Lower lobe of right lung (tissue), 2 donors: ENCODE results near the gene CTNNA3. TPM values are rescaled to one million over a fixed set of nuclear protein-coding genes. Genes with fewer than 3 reads are reported as not detected.

Experiments
- ATAC-seq, 2 donors: fragments of 200-7000 bp; cut with Tn5 transposase; one replicate each; pipeline ENCODE4 v1.9.1; 2020 to 2022; ENCODE audit warnings: mild to moderate bottlenecking in 2 of 2, moderate library complexity in 2 of 2
- DNase-seq: peaks from one replicate; pipeline ENCODE4 v3.0.0-alpha.2; 2020
- H3K27ac ChIP-seq: fragments of 200-600 bp; one replicate; pipeline ENCODE4 v1.8.0; 2022
- H3K27me3 ChIP-seq: fragments of 200-600 bp; one replicate; pipeline ENCODE4 v1.8.0; 2022; ENCODE audit warnings: low read depth
- H3K36me3 ChIP-seq: fragments of 200-600 bp; one replicate; pipeline ENCODE4 v1.8.0; 2022; ENCODE audit warnings: mild to moderate bottlenecking
- H3K4me1 ChIP-seq: fragments of 200-600 bp; one replicate; pipeline ENCODE4 v1.8.0; 2022
- H3K4me3 ChIP-seq: fragments of 200-600 bp; one replicate; pipeline ENCODE4 v1.8.0; 2022; ENCODE audit warnings: mild to moderate bottlenecking
- H3K9me3 ChIP-seq: fragments of 200-600 bp; one replicate; pipeline ENCODE4 v1.8.0; 2022
- intact Hi-C: fragments of 100-400 bp; cut with DNase I; formaldehyde crosslinking; loops from one replicate; pipeline ENCODE4 v1.11.0; 2022
- total RNA-seq: library from RNA; stranded (reverse); fragmentation: NEBNext Ultra II Directional; extraction: Animal tissue kit (Norgen Biotek cat#: 25700); gene quantifications from one replicate; pipeline ENCODE4 v1.2.1, GENCODE V29; 2021
- TF ChIP-seq, protein P1 (sequence below): fragments of 200-600 bp; IDR thresholded peaks from one replicate; pipeline ENCODE4 v1.8.0; 2022; ENCODE audit warnings: antibody characterized with exemption, mild to moderate bottlenecking
- donor health status: DM: no; HTN: yes; CAD: no; lungs with severe emphysema.

The CTNNA3 gene
- total RNA-seq, 1 donor from 2014 or later = not detected

DNA sequence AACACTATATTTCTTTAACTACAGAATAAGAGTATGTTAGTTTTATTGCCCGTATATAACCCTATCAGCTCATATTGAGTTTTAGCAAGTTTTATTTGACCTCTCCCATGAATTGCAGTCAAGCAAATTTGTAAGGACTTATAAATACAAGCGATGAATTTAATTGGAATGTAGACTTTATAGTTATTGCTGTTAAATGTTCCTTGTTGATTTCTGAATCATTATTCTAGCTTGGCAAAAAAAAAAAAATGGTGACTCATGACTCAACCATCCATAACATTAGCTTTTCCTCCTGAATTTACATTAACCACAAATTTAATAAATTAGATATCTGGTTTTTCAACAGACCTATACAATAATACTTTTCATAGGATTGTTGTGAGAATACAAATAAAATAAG lies 1104.1 kb downstream of the CTNNA3 start:
- Histone ChIP-seq H3K27ac (no peak overlapping the region), H3K36me3 (no peaks in the 10 kb centered on the region), H3K4me1 (no peaks in the 10 kb centered on the region), H3K4me3 (no peak overlapping the region), H3K9me3 (no peaks in the 10 kb centered on the region), H3K27me3 (no peaks in the 10 kb centered on the region)
- TF ChIP-seq, protein P1, sequence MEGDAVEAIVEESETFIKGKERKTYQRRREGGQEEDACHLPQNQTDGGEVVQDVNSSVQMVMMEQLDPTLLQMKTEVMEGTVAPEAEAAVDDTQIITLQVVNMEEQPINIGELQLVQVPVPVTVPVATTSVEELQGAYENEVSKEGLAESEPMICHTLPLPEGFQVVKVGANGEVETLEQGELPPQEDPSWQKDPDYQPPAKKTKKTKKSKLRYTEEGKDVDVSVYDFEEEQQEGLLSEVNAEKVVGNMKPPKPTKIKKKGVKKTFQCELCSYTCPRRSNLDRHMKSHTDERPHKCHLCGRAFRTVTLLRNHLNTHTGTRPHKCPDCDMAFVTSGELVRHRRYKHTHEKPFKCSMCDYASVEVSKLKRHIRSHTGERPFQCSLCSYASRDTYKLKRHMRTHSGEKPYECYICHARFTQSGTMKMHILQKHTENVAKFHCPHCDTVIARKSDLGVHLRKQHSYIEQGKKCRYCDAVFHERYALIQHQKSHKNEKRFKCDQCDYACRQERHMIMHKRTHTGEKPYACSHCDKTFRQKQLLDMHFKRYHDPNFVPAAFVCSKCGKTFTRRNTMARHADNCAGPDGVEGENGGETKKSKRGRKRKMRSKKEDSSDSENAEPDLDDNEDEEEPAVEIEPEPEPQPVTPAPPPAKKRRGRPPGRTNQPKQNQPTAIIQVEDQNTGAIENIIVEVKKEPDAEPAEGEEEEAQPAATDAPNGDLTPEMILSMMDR = no peak
- DNase-seq (no peak), ATAC-seq (no peak)
- intact Hi-C loops = no loop called here

DNA sequence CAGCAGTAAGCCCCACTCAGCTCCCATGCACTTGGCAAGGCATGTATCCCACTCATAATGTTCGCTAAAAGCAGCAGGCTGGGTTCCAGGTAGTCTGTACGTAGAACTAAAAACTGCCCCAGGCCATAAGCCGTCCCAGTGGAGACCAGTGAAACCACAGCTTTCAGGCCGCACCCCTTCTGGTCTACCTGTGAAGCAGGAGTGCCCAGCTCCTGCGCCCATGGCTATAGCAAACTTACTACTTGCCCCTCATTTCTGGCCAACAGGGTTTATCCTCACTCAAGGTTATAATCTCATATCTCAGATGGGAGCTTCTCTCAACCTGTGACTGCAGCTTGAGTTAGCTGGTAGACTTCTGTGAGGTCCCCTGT lies 1108.3 kb downstream of the CTNNA3 start:
- Histone ChIP-seq H3K9me3 (no peaks in the 10 kb centered on the region), H3K27ac (no peak overlapping the region), H3K36me3 (no peaks in the 10 kb centered on the region), H3K4me3 (no peak overlapping the region), H3K4me1 (no peaks in the 10 kb centered on the region), H3K27me3 (no peaks in the 10 kb centered on the region)
- DNase-seq (no peak), ATAC-seq (no peak)
- intact Hi-C loops = no loop called here
- TF ChIP-seq, protein P1 = no peak

DNA sequence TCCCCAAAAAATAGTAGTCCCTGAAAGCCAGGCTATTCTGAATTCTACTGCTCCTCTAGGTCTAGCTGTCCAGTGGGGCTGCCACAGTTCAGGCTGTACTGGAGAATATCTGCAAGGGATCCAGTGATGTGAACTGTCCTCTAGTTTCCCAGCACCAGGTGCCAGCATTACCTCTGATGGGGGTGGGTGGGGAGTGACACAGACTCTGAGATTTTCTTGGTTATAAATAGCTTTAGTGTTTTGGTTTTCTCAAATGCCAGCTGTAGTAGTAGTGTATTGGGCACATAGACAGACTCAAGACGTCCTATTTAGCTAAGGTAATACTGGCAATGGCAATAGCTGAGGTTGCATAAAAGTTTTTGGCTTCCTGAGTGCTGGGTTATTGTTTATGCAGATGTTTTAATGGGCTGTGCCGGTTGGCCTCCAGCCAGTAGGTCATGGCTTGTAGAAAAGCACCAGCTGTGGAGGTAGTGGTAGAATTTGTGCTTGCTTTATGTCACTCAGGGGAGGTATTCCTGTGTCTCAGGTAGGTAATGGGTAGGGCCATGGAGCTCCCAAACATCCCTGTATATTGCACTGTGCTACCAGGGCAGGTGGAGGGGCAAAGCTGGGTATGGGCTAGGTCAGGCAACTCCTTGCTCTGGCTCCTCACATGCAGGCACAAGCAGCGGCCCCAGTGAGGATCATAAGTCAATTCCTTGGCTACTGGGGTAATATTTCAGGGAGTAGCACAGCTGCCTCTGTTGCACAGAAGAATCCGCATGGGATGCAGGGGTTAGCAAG lies 1108.9 kb downstream of the CTNNA3 start:
- ATAC-seq (peak in 1 of 2 donors; percentile 18), DNase-seq (no peak)
- Histone ChIP-seq H3K27me3 (no peaks in the 10 kb centered on the region), H3K4me1 (no peaks in the 10 kb centered on the region), H3K9me3 (no peaks in the 10 kb centered on the region), H3K36me3 (no peaks in the 10 kb centered on the region), H3K27ac (no peak overlapping the region), H3K4me3 (no peak overlapping the region)
- TF ChIP-seq, protein P1 = no peak
- intact Hi-C loops = no loop called here

DNA sequence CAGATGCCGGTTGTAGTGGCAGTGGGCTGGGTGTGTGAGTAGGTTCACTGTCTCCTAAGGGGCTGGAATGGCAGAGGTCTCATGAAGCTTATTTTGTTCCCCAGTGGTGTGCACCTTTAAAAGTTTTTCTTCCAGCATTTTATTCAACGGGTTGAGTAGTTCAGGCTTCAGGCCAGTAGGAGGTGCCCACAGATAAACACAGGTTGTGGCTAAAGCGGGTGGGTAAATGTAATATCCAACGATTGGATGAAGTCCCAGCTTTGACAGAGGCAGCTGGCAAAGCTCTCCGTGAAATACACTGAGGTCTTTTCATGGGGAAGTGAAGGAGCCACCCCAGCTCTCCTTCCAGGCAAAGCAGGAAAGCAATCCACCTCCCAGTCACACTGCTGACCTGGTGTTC lies 1109.9 kb downstream of the CTNNA3 start:
- Histone ChIP-seq H3K9me3 (no peaks in the 10 kb centered on the region), H3K36me3 (no peaks in the 10 kb centered on the region), H3K4me3 (no peak overlapping the region), H3K27ac (no peak overlapping the region), H3K4me1 (no peaks in the 10 kb centered on the region), H3K27me3 (no peaks in the 10 kb centered on the region)
- ATAC-seq (no peak), DNase-seq (no peak)
- intact Hi-C loops = no loop called here
- TF ChIP-seq, protein P1 = no peak

DNA sequence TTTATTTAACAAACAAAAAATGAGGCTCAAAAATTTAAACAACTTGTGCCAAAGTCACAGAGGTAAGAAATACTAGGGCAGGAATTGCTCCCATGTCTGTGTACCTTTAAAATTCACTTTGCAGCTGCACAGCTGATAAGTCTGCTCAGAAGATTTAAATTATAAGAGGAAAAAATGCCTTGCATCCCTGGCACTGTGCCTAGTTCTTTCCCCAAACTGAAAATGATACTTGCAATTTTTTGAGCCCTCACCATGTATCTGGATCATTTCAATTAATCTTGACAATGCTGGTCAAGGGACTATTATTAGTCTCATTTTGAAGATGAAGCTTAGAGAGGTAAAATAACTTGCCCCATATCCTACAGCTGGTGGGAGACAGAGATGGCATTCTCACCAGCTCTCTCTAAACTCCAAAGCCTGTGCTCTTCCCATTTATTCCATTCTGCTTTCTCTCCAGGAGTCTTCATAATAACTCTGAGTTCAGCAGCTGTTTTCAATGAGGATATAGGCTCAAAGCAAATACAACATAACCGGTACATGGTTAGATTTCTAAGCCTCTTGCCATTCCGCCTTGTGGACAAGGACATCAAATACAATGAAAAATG lies 1120.6 kb downstream of the CTNNA3 start:
- no peak for ATAC-seq
- intact Hi-C loops = no loop called here
- no peak for DNase-seq
- Histone ChIP-seq H3K9me3 (no peaks in the 10 kb centered on the region), H3K27ac (no peak overlapping the region), H3K36me3 (no peaks in the 10 kb centered on the region), H3K27me3 (no peaks in the 10 kb centered on the region), H3K4me3 (no peak overlapping the region), H3K4me1 (no peaks in the 10 kb centered on the region)
- TF ChIP-seq, protein P1 = no peak
